Measurements from ENCODE around the gene SUFU. TPM values are rescaled to one million over a fixed set of nuclear protein-coding genes. Genes with fewer than 3 reads are reported as not detected.

The SUFU gene
- total RNA-seq, 4 donors from 2014 or later = 5.5 to 13.3 (median 8.2) TPM

- TF ChIP-seq CTCF (IDR thresholded peaks at IDR 0.05; ENCODE audit: low read depth) = no peak
Observed at GRCh38 chr10:102643336-102644065, 139.7 kb downstream of the SUFU start.

GRCh38 chr10:102644066-102644645 is 140.4 kb downstream of the SUFU start, which contains the start of gene TRIM8:
Gene TRIM8 (plus strand): TSS chr10:102644479. CDS start chr10:102644618, 139 bp downstream.
- TF ChIP-seq CTCF (IDR thresholded peaks at IDR 0.05; ENCODE audit: low read depth) = no peak

- TF ChIP-seq CTCF (IDR thresholded peaks at IDR 0.05; ENCODE audit: low read depth) = no peak
Observed at GRCh38 chr10:102644646-102645387, 141.0 kb downstream of the SUFU start.

GRCh38 chr10:102645388-102645740 is 141.6 kb downstream of the SUFU start:
- TF ChIP-seq CTCF (IDR thresholded peaks at IDR 0.05; ENCODE audit: low read depth) = no peak

- TF ChIP-seq CTCF (IDR thresholded peaks at IDR 0.05; ENCODE audit: low read depth) = no peak
Observed at GRCh38 chr10:102645741-102646609, 142.2 kb downstream of the SUFU start.

GRCh38 chr10:102646610-102647442 is 143.1 kb downstream of the SUFU start:
- TF ChIP-seq CTCF (IDR thresholded peaks at IDR 0.05; ENCODE audit: low read depth) = no peak

Measured in subcutaneous adipose tissue (tissue), 4 donors.